Brain microvascular endothelial cell (primary cell): ENCODE measurements around the gene ARIH2.

Experiments
- DNase-seq: peaks from one replicate; pipeline ENCODE4 v3.0.0-alpha.2; 2020
- H3K27ac ChIP-seq: fragments of 250-450 bp; sonication (Bioruptor Pico); 2 replicates; pipeline ENCODE4 v1.5.1; 2020; ENCODE audit warnings: mild to moderate bottlenecking, moderate library complexity
- H3K27me3 ChIP-seq: fragments of 250-450 bp; sonication (Bioruptor Pico); replicated peaks from 2 replicates; pipeline ENCODE4 v1.5.1; 2020; ENCODE audit warnings: mild to moderate bottlenecking
- H3K36me3 ChIP-seq: fragments of 250-450 bp; sonication (Bioruptor Pico); replicated peaks from 2 replicates; pipeline ENCODE4 v1.5.1; 2020; ENCODE audit warnings: mild to moderate bottlenecking
- H3K4me3 ChIP-seq: 2 replicates; pipeline ENCODE4 v1.5.1; 2011; ENCODE audit warnings: low read depth, mild to moderate bottlenecking, control low read depth, low read length, moderate library complexity
- CTCF ChIP-seq: IDR thresholded peaks from 2 replicates; pipeline ENCODE4 v1.5.1; 2011; ENCODE audit warnings: low read depth, mild to moderate bottlenecking, moderate library complexity, low read length, control low read depth, inconsistent platforms; ENCODE audit errors: missing control alignments
- in situ Hi-C: cut with HindIII; loops from 2 replicates; pipeline ENCODE4 v1.10.0; 2017; ENCODE audit warnings: low sequenced_read_pairs, low pct_ligation_motif_present

The ARIH2 gene

GRCh38 chr3:48918388-48919214 is at the start of gene ARIH2:
ARIH2 (plus strand) TSS chr3:48918842; CDS start chr3:48927559, 8,717 bp downstream.
- no peak for TF ChIP-seq CTCF
- no peaks in the 10 kb centered on the region for H3K36me3 ChIP-seq
- in situ Hi-C loops, result no loop called here
- H3K27ac ChIP-seq, result peak within 1 kb of the TSS; percentile 99
- no peaks in the 10 kb centered on the region for H3K27me3 ChIP-seq
- H3K4me3 ChIP-seq, result peak within 1 kb of the TSS; percentile 70
- DNase-seq, result peak; percentile 82

GRCh38 chr3:48877671-48878070 is 41.0 kb upstream of the ARIH2 start:
- no peak overlapping the region for H3K4me3 ChIP-seq
- no peaks in the 10 kb centered on the region for H3K27me3 ChIP-seq
- no peaks in the 10 kb centered on the region for H3K36me3 ChIP-seq
- H3K27ac ChIP-seq, result no peak overlapping the region
- no peak for TF ChIP-seq CTCF
- no peak for DNase-seq
- in situ Hi-C loops, result no loop called here

- Histone ChIP-seq H3K27me3 (no peaks in the 10 kb centered on the region), H3K4me3 (no peak overlapping the region), H3K36me3 (no peaks in the 10 kb centered on the region), H3K27ac (no peak overlapping the region)
- in situ Hi-C loops, result no loop called here
- TF ChIP-seq CTCF, result no peak
- DNase-seq, result no peak
These were observed 39.2 kb upstream of the ARIH2 start for GRCh38 chr3:48879307-48879993.

- Histone ChIP-seq H3K27me3 (no peaks in the 10 kb centered on the region), H3K27ac (no peak overlapping the region), H3K4me3 (no peak overlapping the region), H3K36me3 (no peaks in the 10 kb centered on the region)
- no peak for DNase-seq
- no peak for TF ChIP-seq CTCF
- in situ Hi-C loops, result no loop called here
These were observed 38.7 kb upstream of the ARIH2 start for GRCh38 chr3:48879994-48880377.

- in situ Hi-C loops, result no loop called here
- H3K27ac ChIP-seq, result no peak overlapping the region
- no peaks in the 10 kb centered on the region for H3K27me3 ChIP-seq
- TF ChIP-seq CTCF, result no peak
- no peaks in the 10 kb centered on the region for H3K36me3 ChIP-seq
- H3K4me3 ChIP-seq, result no peak overlapping the region
- DNase-seq, result no peak
These were observed 37.6 kb upstream of the ARIH2 start for GRCh38 chr3:48881006-48881405.
